Measurements from ENCODE around the gene ANKS3. TPM values are rescaled to one million over a fixed set of nuclear protein-coding genes. Genes with fewer than 3 reads are reported as not detected.

The ANKS3 gene
- total and polyA plus RNA-seq, 2 experiments from 2014 or later, result 22.5 to 24.9 TPM

DNA sequence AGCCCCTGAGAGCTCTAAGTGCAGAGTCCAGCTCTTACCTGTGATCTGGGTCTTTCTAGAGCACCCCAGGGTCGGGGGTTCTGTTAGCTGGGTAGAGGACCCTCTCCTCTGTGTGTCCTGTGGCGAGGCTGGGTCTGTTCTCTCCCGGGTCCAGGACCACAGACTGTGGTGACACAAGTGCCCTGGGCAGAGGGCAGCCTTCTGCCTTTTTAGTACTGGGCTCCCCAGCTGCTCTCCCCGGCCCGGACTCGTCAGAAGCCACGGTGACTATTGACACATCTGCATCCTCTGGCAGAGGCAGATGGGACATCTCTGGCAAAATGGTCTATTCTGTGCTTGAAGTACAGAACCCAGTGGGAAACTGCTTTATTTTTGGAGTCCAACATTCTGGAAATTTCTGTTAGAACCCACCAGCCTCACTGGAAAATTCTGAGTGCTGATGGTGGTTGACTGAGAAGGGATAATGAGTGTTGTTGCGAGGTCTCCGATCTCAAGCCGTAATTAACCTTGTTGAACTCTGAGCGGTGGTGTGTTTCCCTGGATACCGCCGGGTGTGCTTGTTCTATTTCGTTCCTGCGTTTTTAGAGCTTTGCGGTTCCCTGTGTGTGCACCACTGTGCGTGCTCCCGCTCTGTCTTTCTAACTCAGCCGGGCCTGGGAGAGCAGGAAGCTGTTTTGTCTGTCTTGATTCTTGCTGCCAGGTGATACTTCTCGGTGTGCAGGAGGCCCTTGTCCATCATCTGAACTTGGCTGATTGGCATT lies 66.7 kb downstream of the ANKS3 start (continued):
- TF ChIP-seq, protein P1, sequence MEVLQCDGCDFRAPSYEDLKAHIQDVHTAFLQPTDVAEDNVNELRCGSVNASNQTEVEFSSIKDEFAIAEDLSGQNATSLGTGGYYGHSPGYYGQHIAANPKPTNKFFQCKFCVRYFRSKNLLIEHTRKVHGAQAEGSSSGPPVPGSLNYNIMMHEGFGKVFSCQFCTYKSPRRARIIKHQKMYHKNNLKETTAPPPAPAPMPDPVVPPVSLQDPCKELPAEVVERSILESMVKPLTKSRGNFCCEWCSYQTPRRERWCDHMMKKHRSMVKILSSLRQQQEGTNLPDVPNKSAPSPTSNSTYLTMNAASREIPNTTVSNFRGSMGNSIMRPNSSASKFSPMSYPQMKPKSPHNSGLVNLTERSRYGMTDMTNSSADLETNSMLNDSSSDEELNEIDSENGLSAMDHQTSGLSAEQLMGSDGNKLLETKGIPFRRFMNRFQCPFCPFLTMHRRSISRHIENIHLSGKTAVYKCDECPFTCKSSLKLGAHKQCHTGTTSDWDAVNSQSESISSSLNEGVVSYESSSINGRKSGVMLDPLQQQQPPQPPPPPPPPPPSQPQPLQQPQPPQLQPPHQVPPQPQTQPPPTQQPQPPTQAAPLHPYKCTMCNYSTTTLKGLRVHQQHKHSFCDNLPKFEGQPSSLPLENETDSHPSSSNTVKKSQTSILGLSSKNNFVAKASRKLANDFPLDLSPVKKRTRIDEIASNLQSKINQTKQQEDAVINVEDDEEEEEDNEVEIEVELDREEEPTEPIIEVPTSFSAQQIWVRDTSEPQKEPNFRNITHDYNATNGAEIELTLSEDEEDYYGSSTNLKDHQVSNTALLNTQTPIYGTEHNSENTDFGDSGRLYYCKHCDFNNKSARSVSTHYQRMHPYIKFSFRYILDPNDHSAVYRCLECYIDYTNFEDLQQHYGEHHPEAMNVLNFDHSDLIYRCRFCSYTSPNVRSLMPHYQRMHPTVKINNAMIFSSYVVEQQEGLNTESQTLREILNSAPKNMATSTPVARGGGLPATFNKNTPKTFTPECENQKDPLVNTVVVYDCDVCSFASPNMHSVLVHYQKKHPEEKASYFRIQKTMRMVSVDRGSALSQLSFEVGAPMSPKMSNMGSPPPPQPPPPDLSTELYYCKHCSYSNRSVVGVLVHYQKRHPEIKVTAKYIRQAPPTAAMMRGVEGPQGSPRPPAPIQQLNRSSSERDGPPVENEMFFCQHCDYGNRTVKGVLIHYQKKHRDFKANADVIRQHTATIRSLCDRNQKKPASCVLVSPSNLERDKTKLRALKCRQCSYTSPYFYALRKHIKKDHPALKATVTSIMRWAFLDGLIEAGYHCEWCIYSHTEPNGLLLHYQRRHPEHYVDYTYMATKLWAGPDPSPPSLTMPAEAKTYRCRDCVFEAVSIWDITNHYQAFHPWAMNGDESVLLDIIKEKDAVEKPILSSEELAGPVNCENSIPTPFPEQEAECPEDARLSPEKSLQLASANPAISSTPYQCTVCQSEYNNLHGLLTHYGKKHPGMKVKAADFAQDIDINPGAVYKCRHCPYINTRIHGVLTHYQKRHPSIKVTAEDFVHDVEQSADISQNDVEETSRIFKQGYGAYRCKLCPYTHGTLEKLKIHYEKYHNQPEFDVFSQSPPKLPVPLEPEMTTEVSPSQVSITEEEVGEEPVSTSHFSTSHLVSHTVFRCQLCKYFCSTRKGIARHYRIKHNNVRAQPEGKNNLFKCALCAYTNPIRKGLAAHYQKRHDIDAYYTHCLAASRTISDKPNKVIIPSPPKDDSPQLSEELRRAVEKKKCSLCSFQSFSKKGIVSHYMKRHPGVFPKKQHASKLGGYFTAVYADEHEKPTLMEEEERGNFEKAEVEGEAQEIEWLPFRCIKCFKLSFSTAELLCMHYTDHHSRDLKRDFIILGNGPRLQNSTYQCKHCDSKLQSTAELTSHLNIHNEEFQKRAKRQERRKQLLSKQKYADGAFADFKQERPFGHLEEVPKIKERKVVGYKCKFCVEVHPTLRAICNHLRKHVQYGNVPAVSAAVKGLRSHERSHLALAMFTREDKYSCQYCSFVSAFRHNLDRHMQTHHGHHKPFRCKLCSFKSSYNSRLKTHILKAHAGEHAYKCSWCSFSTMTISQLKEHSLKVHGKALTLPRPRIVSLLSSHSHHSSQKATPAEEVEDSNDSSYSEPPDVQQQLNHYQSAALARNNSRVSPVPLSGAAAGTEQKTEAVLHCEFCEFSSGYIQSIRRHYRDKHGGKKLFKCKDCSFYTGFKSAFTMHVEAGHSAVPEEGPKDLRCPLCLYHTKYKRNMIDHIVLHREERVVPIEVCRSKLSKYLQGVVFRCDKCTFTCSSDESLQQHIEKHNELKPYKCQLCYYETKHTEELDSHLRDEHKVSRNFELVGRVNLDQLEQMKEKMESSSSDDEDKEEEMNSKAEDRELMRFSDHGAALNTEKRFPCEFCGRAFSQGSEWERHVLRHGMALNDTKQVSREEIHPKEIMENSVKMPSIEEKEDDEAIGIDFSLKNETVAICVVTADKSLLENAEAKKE (CRISPR knock-in tag; IDR thresholded peaks at IDR 0.05), result no peak
- no peak for TF ChIP-seq ZNF114 (CRISPR knock-in tag; IDR thresholded peaks at IDR 0.05)
- TF ChIP-seq, protein P2, sequence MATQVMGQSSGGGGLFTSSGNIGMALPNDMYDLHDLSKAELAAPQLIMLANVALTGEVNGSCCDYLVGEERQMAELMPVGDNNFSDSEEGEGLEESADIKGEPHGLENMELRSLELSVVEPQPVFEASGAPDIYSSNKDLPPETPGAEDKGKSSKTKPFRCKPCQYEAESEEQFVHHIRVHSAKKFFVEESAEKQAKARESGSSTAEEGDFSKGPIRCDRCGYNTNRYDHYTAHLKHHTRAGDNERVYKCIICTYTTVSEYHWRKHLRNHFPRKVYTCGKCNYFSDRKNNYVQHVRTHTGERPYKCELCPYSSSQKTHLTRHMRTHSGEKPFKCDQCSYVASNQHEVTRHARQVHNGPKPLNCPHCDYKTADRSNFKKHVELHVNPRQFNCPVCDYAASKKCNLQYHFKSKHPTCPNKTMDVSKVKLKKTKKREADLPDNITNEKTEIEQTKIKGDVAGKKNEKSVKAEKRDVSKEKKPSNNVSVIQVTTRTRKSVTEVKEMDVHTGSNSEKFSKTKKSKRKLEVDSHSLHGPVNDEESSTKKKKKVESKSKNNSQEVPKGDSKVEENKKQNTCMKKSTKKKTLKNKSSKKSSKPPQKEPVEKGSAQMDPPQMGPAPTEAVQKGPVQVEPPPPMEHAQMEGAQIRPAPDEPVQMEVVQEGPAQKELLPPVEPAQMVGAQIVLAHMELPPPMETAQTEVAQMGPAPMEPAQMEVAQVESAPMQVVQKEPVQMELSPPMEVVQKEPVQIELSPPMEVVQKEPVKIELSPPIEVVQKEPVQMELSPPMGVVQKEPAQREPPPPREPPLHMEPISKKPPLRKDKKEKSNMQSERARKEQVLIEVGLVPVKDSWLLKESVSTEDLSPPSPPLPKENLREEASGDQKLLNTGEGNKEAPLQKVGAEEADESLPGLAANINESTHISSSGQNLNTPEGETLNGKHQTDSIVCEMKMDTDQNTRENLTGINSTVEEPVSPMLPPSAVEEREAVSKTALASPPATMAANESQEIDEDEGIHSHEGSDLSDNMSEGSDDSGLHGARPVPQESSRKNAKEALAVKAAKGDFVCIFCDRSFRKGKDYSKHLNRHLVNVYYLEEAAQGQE (IDR thresholded peaks at IDR 0.05; ENCODE audit: unreplicated experiment), result no peak
- TF ChIP-seq ZNF331 (CRISPR knock-in tag; IDR thresholded peaks at IDR 0.05; ENCODE audit: low read depth), result no peak
- no peak for TF ChIP-seq STAT1 (IDR thresholded peaks at IDR 0.05; ENCODE audit: unreplicated experiment)
